OCI-LY7 (cell line): Measurements from ENCODE around the gene ARL16. TPM values are rescaled to one million over a fixed set of nuclear protein-coding genes. Genes with fewer than 3 reads are reported as not detected.

Experiments
- BruUV-seq: library from RNA; stranded (reverse); fragments of 400-500 nt; replicated peaks from 2 replicates; lab custom pipeline; 2021; lab: Mats Ljungman, UMichigan
- CTCF ChIA-PET: fragments of 300-600 bp; sonication (Branson Sonifier 250); formaldehyde crosslinking; loops from one replicate; lab custom pipeline; 2022; ENCODE audit warnings: antibody characterized with exemption; ENCODE audit not compliant: unreplicated experiment; lab: Charles Lee
- POLR2A ChIA-PET: fragments of 300-600 bp; sonication (Branson Sonifier 250); formaldehyde crosslinking; loops from one replicate; lab custom pipeline; 2022; ENCODE audit warnings: antibody characterized with exemption; lab: Charles Lee
- DNase-seq: peaks from one replicate; pipeline ENCODE4 v3.0.0-alpha.2; 2015; ENCODE audit warnings: low spot score
- H2AFZ ChIP-seq: fragments of 200-600 bp; sonication (generic), shearing (Covaris generic); 2 replicates; pipeline ENCODE4 v1.6.1; 2014; ENCODE audit warnings: mild to moderate bottlenecking, antibody characterized with exemption, low read length, moderate library complexity
- H3K27ac ChIP-seq: fragments of 200-600 bp; sonication (generic); 2 replicates; pipeline ENCODE4 v1.5.1; 2014; ENCODE audit warnings: mixed run types, low read depth, mild to moderate bottlenecking, moderate library complexity, low read length, inconsistent platforms; ENCODE audit not compliant: poor library complexity, severe bottlenecking
- H3K36me3 ChIP-seq: fragments of 200-600 bp; sonication (generic); 2 replicates; pipeline ENCODE4 v1.6.1; 2014; ENCODE audit warnings: mild to moderate bottlenecking, antibody characterized with exemption, low read length, moderate library complexity, mixed read lengths; ENCODE audit not compliant: insufficient read depth
- H3K4me1 ChIP-seq: fragments of 200-600 bp; sonication (generic); 2 replicates; pipeline ENCODE4 v1.5.1; 2014; ENCODE audit warnings: mild to moderate bottlenecking, low read length; ENCODE audit not compliant: insufficient read depth, poor library complexity, severe bottlenecking
- H3K4me2 ChIP-seq: fragments of 200-600 bp; sonication (generic); 2 replicates; pipeline ENCODE4 v1.6.1; 2014; ENCODE audit warnings: mild to moderate bottlenecking, low read length
- H3K4me3 ChIP-seq: fragments of 200-600 bp; sonication (generic); 2 replicates; pipeline ENCODE4 v1.5.1; 2014; ENCODE audit warnings: mild to moderate bottlenecking, low read depth, low read length; ENCODE audit not compliant: poor library complexity, severe bottlenecking
- H3K79me2 ChIP-seq: fragments of 200-600 bp; sonication (generic); 2 replicates; pipeline ENCODE4 v1.6.1; 2016; ENCODE audit warnings: low read depth, mild to moderate bottlenecking, low read length, moderate library complexity, mixed read lengths; ENCODE audit not compliant: insufficient read depth
- H3K9me2 ChIP-seq: fragments of 200-600 bp; sonication (generic); 2 replicates; pipeline ENCODE4 v1.6.1; 2016; ENCODE audit warnings: mild to moderate bottlenecking, low read length, mixed read lengths; ENCODE audit not compliant: insufficient read depth
- H3K9me3 ChIP-seq: fragments of 200-600 bp; sonication (generic); 2 replicates; pipeline ENCODE4 v1.6.1; 2014; ENCODE audit warnings: mild to moderate bottlenecking, mixed run types, low read length, mixed read lengths
- H4K20me1 ChIP-seq: fragments of 200-600 bp; sonication (generic); 2 replicates; pipeline ENCODE4 v1.6.1; 2014; ENCODE audit warnings: mild to moderate bottlenecking, antibody characterized with exemption, low read length, moderate library complexity, mixed read lengths; ENCODE audit not compliant: insufficient read depth
- CTCF ChIP-seq: fragments of 200-600 bp; sonication (generic); conservative IDR thresholded peaks from 2 replicates; pipeline ENCODE4 v1.5.1; 2014; ENCODE audit warnings: mild to moderate bottlenecking, antibody characterized with exemption, low read length, moderate library complexity, mixed read lengths
- EZH2phosphoT487 ChIP-seq: fragments of 200-600 bp; sonication (generic); IDR thresholded peaks from 2 replicates; pipeline ENCODE4 v1.6.1; 2018; ENCODE audit warnings: low read depth, borderline replicate concordance, mild to moderate bottlenecking, mixed run types, antibody characterized with exemption, low read length, moderate library complexity, mixed read lengths
- intact Hi-C: fragments of 100-400 bp; cut with micrococcal nuclease; formaldehyde crosslinking; loops from one replicate; pipeline ENCODE4 v1.10.0; 2022; ENCODE audit not compliant: unreplicated experiment
- total RNA-seq, 2 experiments: library from RNA; depleted of rRNA in 1 of 2; stranded (reverse); fragments of >200 nt in 1 of 2; shearing (Covaris generic) in 1 of 2; gene quantifications; 2 replicates each; pipeline ENCODE4 v1.2.3, GENCODE V29; 2014 to 2022

The ARL16 gene
- total RNA-seq, 2 experiments from 2014 or later: 49.8 to 86.1 TPM

DNA sequence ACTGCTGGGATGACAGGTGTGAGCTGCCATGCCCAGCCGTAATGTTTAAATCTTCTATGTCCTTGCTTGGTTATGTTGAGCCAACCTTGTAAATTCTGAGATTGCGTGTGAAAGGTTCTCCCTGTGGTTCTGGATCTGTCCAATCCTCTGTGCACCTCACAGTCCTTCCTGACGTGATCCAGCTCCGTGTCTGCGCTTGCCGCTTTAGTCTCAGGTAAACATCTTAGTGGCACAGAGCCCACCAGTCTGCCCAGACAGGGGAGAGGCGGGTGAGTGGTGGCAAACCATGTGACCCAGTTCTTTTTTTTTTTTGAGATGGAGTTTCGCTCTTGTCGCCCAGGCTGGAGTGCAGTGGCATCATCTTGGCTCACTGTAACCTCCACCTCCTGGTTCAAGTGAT lies 42.4 kb upstream of the ARL16 start:
- no peak for DNase-seq
- ChIA-PET CTCF (no interaction called here), POLR2A (no interaction called here)
- H3K9me3 ChIP-seq: no peaks in the 10 kb centered on the region
- H4K20me1 ChIP-seq: no peaks in the 10 kb centered on the region
- H3K79me2 ChIP-seq: no peaks in the 10 kb centered on the region
- H3K27ac ChIP-seq: no peak overlapping the region
- no peak overlapping the region for H2AFZ ChIP-seq
- intact Hi-C loops: no loop called here
- peaks cover 7% of the 10 kb centered on the region for H3K4me1 ChIP-seq
- no peaks in the 10 kb centered on the region for H3K9me2 ChIP-seq
- no peaks in the 10 kb centered on the region for H3K36me3 ChIP-seq
- no peak overlapping the region for H3K4me3 ChIP-seq
- TF ChIP-seq CTCF (no peak), EZH2phosphoT487 (no peak)
- no TSS peak for BruUV-seq
- H3K4me2 ChIP-seq: no peak overlapping the region

- no peak for TF ChIP-seq CTCF
- no peak for TF ChIP-seq EZH2phosphoT487
Measured at GRCh38 chr17:81725439-81725838, 41.8 kb upstream of the ARL16 start.

DNA sequence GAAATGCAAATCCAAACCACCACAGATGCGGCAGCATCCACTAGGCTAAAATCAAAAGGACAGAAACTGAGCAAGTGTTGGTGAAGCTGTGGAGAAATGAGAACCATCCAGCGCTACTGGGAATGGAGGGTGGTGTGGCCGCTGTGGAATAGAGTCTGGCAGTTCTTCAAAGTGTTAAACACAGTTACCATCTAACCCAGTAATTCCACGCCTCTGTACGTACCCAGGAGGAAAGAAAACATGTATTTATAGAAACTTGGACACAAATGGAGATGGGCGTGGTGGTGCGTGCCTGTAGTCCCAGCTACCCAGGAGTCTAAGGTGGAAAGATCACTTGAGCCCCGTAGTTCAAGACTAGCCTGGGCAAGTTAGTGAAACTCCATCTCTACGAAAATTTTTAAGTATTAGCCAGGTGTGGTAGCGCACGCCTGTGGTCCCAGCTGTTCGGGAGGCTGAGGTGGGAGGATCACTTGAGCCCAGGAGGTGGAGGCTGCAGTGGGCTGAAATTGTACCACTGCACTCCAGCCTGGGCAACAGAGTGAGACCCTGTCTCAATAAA lies 40.1 kb upstream of the ARL16 start:
- no peak overlapping the region for H2AFZ ChIP-seq
- no peaks in the 10 kb centered on the region for H3K79me2 ChIP-seq
- POLR2A ChIA-PET: no interaction called here
- H3K9me3 ChIP-seq: no peaks in the 10 kb centered on the region
- H3K4me1 ChIP-seq: peaks cover 7% of the 10 kb centered on the region
- intact Hi-C loops: no loop called here
- TSS peak; percentile 60 for BruUV-seq
- no peaks in the 10 kb centered on the region for H4K20me1 ChIP-seq
- no peak overlapping the region for H3K27ac ChIP-seq
- H3K9me2 ChIP-seq: no peaks in the 10 kb centered on the region
- CTCF ChIA-PET: no interaction called here
- H3K4me3 ChIP-seq: no peak overlapping the region
- H3K36me3 ChIP-seq: peaks cover 7% of the 10 kb centered on the region; the same call in 1 of the 2 replicates
- no peak overlapping the region for H3K4me2 ChIP-seq
- TF ChIP-seq CTCF (no peak), EZH2phosphoT487 (no peak)
- no peak for DNase-seq

More at GRCh38 chr17:81725439-81725838, 41.8 kb upstream of the ARL16 start:
- no peak for DNase-seq
- ChIA-PET CTCF (no interaction called here), POLR2A (interaction anchor here (0.7 kb wide), 2 partner anchors 14 to 751 kb away, joined by 5 read pairs; no protein-coding TSS in a partner anchor)
- H3K27ac ChIP-seq: no peak overlapping the region
- H3K79me2 ChIP-seq: no peaks in the 10 kb centered on the region
- H4K20me1 ChIP-seq: no peaks in the 10 kb centered on the region
- no peaks in the 10 kb centered on the region for H3K36me3 ChIP-seq
- no peaks in the 10 kb centered on the region for H3K9me3 ChIP-seq
- no TSS peak for BruUV-seq
- H2AFZ ChIP-seq: no peak overlapping the region
- H3K4me1 ChIP-seq: peaks cover 7% of the 10 kb centered on the region
- no peak overlapping the region for H3K4me2 ChIP-seq
- no peaks in the 10 kb centered on the region for H3K9me2 ChIP-seq
- intact Hi-C loops: no loop called here
- H3K4me3 ChIP-seq: no peak overlapping the region
